Glomerular visceral epithelial cell (primary cell): Measurements from ENCODE around the gene SLC44A1.
A peak's percentile ranks its signal among the peaks of the same experiment; 100 is the strongest.

ENCODE experiments used
- DNase-seq: peaks from one replicate; pipeline ENCODE4 v3.0.0-alpha.2; 2016; ENCODE audit errors: extremely low spot score

SLC44A1 gene

DNA sequence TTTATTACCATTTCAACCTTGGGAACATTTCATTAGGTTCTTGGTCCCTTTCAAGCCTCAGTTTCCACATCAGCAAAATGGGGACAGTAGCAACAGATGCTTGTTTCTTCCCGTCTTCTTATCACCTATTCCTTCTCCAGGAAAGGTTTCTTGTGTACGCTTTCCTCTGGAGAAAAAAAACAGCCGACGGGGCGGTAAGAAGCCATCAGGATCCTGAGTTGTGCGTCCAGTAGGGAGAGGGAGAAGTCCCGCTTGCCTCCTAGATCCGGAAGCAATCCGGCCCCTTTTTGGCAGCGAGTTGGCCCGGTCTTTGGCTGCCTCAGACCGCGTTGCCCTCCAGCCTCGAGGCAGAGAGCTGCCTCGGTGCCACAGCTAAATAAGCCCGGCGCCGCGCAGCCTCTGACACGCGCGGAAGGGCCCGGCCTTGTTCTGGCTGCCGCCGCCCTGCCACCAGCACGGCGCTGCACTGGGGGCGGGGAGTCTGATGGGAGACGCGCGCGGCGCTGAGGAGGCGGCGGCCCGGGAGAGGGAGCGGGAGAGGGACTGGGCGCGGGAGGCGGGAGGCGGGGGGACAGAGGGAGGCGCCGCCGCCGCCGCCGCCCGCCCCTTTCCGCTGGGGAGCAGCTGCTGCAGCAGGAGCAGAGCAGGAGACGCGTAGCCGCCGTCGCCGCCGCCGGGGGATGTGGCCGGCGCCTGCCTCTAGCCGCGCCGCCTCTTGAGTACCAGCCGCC, at the start of gene SLC44A1:
Gene SLC44A1, plus strand, starts transcription at position 649 of the 731 bp plus-strand sequence. CDS start 218 bp downstream, outside the sequence.
- peak; percentile 97 for DNase-seq

GRCh38 chr9:105195259-105195658, 49.2 kb upstream of the SLC44A1 start:
- no peak for DNase-seq

DNA sequence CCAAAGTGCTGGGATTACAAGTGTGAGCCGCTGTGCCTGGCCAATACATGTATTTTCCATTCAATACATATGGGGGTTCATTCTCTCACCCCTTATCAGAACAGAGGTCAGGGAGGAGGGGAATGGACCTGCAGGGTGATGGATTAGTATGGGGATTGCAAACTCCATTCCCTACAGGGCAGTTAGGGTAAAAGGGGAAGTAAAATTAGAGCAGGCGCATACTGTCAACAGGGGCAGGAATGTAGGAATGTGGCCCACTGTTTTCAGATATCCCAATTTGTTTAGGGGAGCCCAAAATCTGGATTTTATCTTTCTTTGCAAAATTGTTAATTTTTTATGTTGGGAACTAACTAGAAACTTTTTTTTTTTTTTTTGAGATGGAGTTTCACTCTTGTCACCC, 46.4 kb upstream of the SLC44A1 start:
- DNase-seq, result no peak

- no peak for DNase-seq
These were observed 45.6 kb upstream of the SLC44A1 start for GRCh38 chr9:105198865-105199264.

GRCh38 chr9:105204416-105204815, 40.0 kb upstream of the SLC44A1 start:
- DNase-seq, result no peak

GRCh38 chr9:105205787-105206495, 38.5 kb upstream of the SLC44A1 start:
- DNase-seq, result no peak

GRCh38 chr9:105206496-105206820, 38.0 kb upstream of the SLC44A1 start:
- no peak for DNase-seq

DNA sequence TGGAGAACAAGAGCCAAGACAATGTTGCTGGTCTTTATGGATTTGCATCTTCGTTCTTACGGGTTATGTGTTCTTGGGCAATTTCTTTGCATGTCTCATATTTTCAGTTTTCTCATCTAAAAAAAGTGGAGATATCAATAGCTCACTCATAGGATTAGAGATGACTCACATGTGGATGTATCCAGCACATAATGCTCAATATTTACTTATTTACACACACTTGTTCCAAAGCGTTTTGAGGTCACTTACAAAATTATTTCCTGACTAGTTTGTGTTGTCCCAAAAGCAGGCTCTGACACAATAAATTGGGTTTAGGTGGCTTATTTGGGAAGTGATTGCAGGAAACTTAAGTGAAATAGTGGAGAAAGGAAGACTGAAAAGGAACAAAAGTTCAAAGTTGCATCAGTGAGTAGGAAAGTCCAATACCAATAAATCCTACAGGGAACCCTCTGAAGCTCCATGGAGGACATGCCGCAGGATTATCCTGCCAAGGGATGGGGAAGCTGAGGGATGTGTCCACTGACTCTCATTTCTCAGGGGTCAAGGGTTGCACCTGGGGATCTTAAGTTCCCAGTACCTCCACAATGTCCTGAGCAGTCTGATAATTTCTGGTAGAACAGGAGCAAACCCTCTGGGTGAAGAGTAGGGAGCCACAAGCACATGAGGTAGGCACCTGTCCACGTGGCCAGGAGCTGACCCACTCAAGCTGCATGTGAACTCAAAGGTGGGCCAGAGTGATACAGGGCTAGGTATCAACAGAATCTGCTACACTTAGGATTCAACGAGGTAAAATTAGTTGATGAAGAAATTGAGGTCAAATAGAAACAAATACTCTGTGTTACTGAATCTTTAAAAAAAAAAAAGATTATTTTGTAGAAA, 37.4 kb upstream of the SLC44A1 start:
- no peak for DNase-seq

GRCh38 chr9:105216440-105217178, 27.8 kb upstream of the SLC44A1 start:
- DNase-seq, result no peak

DNA sequence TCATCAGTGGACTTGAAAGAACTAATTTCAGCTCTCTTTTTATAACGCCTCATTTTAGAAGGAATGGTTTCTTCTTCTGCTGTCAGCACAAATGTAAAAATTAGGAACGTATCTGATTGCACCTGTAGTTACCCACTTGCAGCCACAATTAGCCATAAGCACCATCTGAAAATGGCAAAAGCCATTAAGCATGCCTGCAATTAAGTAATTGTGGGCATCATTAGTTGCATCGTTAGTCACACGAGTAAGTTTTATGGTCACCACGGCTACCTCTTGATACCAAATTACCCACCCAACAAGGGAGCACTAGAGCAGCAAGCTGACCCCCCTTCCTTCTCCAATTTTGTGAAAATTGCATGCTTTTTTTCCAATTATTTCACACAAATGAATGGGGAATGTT, 25.8 kb upstream of the SLC44A1 start:
- no peak for DNase-seq

DNA sequence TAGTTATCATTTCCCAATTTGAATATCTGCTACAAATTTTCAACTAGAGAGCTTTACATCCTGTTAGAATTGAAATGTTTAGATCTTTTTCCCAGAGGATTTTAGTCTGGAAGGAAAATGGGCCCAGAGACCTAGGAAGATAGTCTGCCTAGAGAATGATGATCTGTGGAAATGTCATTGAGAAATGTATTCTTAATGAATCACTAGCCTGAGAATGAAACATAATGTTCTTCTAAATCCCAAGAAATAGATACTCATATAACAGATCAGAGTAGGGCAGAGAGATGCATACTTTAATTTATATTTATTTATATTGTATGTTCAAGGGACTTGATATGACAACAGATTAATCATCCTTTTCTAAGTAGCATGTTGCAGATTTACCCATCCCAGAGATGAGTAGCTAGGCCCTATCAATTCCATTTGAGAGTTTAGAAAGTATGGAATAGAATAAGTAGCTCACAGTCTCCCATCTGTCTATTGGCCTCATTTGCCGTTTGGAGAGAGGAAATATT, 25.1 kb upstream of the SLC44A1 start:
- DNase-seq, result no peak

DNA sequence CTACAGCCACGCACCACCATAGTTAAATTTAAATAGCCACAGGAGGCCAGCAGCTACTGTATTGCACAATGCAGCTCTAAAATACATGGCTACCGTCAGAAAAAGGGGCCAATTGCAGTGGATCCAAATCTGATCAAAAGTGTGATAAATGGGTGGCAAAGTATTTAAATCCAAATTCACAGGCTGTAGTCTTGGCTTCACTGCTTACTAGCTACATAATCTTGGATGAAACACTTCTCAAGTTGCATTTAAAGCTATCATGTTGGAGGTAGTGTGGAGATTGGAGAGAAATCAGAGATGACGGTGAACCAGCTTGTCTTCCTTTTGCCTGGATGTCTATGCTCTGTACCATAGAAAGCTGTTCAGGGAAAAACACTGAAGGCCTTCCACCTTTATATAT, 24.0 kb upstream of the SLC44A1 start:
- no peak for DNase-seq

DNA sequence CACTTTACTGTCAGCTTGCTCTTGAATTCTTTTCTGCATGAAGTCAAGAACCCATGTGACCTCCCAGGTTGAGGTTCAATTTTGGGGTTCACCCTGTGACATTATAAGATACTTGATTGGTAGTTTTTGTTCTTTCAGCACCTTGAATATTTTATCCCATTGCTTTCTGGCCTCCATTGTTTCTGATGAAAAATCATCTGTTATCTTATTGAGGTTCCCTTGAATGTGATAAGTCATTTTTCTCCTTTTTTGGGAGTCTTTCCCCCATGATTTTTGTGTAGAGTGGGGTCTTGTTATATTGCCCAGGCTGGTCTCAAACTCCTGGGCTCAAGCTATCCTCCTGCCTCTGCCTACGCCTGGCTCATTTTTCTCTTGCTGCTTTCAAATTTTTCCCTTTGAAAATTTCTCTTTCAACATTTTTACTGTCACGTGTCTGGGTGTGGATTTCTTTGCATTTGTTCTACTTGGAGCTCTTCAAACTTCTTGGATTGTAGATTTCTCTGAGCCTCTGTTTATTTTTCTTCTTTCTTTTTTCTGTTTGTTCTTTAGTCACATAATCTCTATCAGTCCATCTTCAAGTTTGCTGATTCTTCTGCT, 20.8 kb upstream of the SLC44A1 start:
- no peak for DNase-seq

DNA sequence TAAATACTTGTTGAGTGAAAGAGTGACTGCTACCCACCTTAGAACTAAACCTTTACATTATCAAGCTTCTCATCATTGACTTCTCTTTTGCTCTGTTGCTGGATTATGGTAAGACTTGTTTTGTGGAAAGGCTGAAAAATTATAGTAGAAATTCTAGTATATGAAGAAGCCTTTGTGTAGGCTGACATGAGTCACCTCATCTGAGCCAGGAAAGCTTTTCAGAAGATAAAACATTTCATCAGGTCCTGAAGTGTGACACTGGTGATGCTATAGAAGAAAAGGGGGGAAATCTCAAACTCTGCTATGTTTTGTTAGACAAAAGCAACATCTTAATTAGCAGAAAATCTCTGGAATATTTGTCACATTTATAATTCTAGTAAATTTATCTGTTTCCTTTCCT, 18.4 kb upstream of the SLC44A1 start:
- DNase-seq, result no peak

- no peak for DNase-seq
These were observed 12.2 kb upstream of the SLC44A1 start for GRCh38 chr9:105232207-105232606.

DNA sequence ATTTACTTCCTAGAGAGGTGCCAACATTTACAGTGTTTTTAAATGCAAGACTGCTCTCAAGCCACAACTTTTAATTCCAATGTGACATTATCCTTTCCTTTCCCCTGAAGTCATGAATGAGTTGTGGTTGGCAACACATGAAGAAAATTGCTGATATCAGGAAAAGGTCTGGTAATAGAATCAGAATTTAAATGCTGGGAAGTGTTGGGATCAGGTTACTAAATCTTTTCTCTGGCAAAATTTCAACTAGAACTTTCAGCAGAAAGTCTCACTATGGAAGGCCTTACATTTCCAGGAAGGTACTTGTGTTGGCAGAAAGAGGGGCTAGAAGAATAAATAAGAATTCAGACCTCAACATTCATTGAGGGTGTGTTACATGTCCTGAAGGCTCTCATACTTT, 10.6 kb upstream of the SLC44A1 start:
- DNase-seq, result no peak

GRCh38 chr9:105236261-105236660, 8.2 kb upstream of the SLC44A1 start:
- DNase-seq, result no peak

- no peak for DNase-seq
These were observed 7.2 kb upstream of the SLC44A1 start for GRCh38 chr9:105237246-105237645.

DNA sequence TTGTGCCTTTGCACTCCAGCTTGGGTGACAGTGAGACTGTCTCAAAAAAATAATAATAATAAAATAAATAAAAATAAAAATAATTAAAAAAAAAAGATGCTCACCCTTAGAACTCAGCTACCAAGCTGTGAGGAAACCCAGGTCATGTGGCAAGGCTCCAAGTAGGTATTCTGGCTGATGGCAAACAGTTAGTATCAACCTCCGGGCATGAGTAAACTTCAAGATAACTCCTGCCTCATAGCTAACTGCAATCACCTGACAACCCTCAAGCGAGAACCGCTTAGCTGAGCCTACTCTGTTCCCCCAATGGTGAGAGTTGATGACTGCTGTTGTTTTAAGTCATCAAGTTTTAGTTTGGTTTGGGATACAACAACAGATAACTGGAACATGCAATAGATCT, 6.1 kb upstream of the SLC44A1 start:
- no peak for DNase-seq

GRCh38 chr9:105241356-105242043, 3.0 kb upstream of the SLC44A1 start:
- no peak for DNase-seq

DNA sequence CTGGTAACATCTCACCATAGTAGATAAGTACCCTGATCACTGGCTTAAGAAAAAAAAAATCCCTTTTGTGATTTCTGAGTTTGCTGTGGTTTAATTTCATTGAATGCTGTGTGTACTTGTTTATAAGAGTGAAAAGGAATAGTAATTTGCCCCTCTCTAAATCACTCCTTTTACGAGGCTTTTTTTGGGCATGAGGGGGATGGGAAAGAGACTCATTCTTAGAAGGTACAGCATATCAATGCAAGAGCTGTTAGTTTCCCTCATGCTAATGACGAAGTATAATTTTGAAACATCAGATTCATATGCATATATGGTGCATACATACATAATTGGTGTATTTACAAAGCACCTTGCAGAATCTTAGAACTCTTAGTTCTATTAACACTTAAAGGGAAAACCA, 2.4 kb upstream of the SLC44A1 start:
- DNase-seq, result no peak
